Measurements from ENCODE around the gene AGR2.

Gene AGR2

DNA sequence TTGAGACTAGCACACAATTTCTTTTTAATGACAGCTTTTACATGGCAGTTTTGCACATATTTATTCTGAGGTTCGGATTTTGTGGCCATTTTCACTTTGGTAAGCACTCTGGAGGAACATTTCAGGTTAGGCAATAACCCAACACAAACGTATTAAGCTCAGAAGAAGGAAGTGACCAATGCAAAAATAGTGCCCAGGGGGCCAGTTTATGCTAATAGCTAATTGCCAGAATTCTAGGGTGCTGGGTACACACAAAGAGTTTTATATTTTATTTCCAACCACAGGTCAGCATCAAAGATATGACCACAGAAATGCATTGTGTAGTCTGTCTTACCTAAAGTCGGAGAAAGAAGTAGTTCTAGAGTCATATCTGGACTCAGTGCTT is 8.4 kb upstream of the AGR2 start:
- TF ChIP-seq CTCF (IDR thresholded peaks at IDR 0.05; ENCODE audit: low read length) (no peak), EZH2 (IDR thresholded peaks at IDR 0.05; ENCODE audit: borderline replicate concordance, low read length) (no peak)
- Histone ChIP-seq H3K79me2 (ENCODE audit: insufficient read depth, low read length) (no peaks in the 10 kb centered on the region), H2AFZ (ENCODE audit: low read length) (no peak overlapping the region), H3K4me1 (ENCODE audit: insufficient read depth, low read length, severe bottlenecking) (peaks cover 44% of the 10 kb centered on the region), H4K20me1 (ENCODE audit: insufficient read depth, low read length) (no peaks in the 10 kb centered on the region), H3K27me3 (ENCODE audit: insufficient read depth, low read length) (no peaks in the 10 kb centered on the region), H3K9ac (ENCODE audit: low read length) (no peak overlapping the region), H3F3A (ENCODE audit: insufficient read depth, low read length) (no peaks in the 10 kb centered on the region), H3K36me3 (ENCODE audit: insufficient read depth, low read length) (no peaks in the 10 kb centered on the region), H3K4me3 (ENCODE audit: low read depth, low read length, poor library complexity, severe bottlenecking) (no peak overlapping the region), H3K9me3 (ENCODE audit: low read length) (no peaks in the 10 kb centered on the region), H3K27ac (ENCODE audit: low read depth, low read length, poor library complexity, severe bottlenecking) (no peak overlapping the region), H3K9me2 (ENCODE audit: low read depth, low read length) (no peaks in the 10 kb centered on the region), H3K4me2 (ENCODE audit: low read length) (no peak overlapping the region)

- no peaks in the 10 kb centered on the region for H4K20me1 ChIP-seq (ENCODE audit: insufficient read depth, low read length)
Observed at GRCh38 chr7:16812542-16813231, 7.9 kb upstream of the AGR2 start.

DNA sequence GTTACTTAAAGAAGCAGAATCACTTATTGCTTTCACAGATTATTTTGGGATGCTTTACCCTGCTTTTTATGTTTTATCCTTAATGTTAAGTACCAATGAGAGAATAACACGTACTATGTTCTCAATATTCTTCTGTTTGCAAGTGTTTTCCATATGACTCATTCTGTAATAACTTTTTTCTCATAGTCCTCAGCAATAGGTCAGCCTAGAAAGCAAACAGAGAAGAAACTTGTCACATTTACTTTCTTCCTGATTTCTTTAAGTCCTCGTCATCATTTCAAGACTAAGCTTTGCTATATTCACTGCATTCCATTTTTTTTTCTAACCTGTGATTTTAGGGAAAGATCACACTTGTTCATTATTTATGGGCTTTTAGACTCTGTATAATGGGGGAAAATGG is 6.8 kb upstream of the AGR2 start:
- no peaks in the 10 kb centered on the region for H3K79me2 ChIP-seq (ENCODE audit: insufficient read depth, low read length)
- H3K9me2 ChIP-seq (ENCODE audit: low read depth, low read length) = no peaks in the 10 kb centered on the region
- H3K36me3 ChIP-seq (ENCODE audit: insufficient read depth, low read length) = no peaks in the 10 kb centered on the region
- H3K9me3 ChIP-seq (ENCODE audit: low read length) = no peaks in the 10 kb centered on the region
- no peak overlapping the region for H3K4me2 ChIP-seq (ENCODE audit: low read length)
- no peak overlapping the region for H2AFZ ChIP-seq (ENCODE audit: low read length)
- H3F3A ChIP-seq (ENCODE audit: insufficient read depth, low read length) = no peaks in the 10 kb centered on the region
- no peaks in the 10 kb centered on the region for H4K20me1 ChIP-seq (ENCODE audit: insufficient read depth, low read length)
- H3K9ac ChIP-seq (ENCODE audit: low read length) = no peak overlapping the region
- peaks cover 27% of the 10 kb centered on the region for H3K4me1 ChIP-seq (ENCODE audit: insufficient read depth, low read length, severe bottlenecking)
- no peak overlapping the region for H3K27ac ChIP-seq (ENCODE audit: low read depth, low read length, poor library complexity, severe bottlenecking)
- no peak overlapping the region for H3K4me3 ChIP-seq (ENCODE audit: low read depth, low read length, poor library complexity, severe bottlenecking)
- H3K27me3 ChIP-seq (ENCODE audit: insufficient read depth, low read length) = no peaks in the 10 kb centered on the region
- TF ChIP-seq EZH2 (IDR thresholded peaks at IDR 0.05; ENCODE audit: borderline replicate concordance, low read length) = no peak
- TF ChIP-seq CTCF (IDR thresholded peaks at IDR 0.05; ENCODE audit: low read length) = no peak

More at GRCh38 chr7:16812542-16813231, 7.9 kb upstream of the AGR2 start:
- peaks cover 38% of the 10 kb centered on the region for H3K4me1 ChIP-seq (ENCODE audit: insufficient read depth, low read length, severe bottlenecking)
- no peak overlapping the region for H3K4me2 ChIP-seq (ENCODE audit: low read length)
- no peaks in the 10 kb centered on the region for H3K9me3 ChIP-seq (ENCODE audit: low read length)
- H2AFZ ChIP-seq (ENCODE audit: low read length) = no peak overlapping the region
- no peak overlapping the region for H3K4me3 ChIP-seq (ENCODE audit: low read depth, low read length, poor library complexity, severe bottlenecking)
- H3K27me3 ChIP-seq (ENCODE audit: insufficient read depth, low read length) = no peaks in the 10 kb centered on the region
- no peak for TF ChIP-seq CTCF (IDR thresholded peaks at IDR 0.05; ENCODE audit: low read length)
- no peak for TF ChIP-seq EZH2 (IDR thresholded peaks at IDR 0.05; ENCODE audit: borderline replicate concordance, low read length)
- H3K9ac ChIP-seq (ENCODE audit: low read length) = no peak overlapping the region
- H3K79me2 ChIP-seq (ENCODE audit: insufficient read depth, low read length) = no peaks in the 10 kb centered on the region
- no peaks in the 10 kb centered on the region for H3F3A ChIP-seq (ENCODE audit: insufficient read depth, low read length)
- no peak overlapping the region for H3K27ac ChIP-seq (ENCODE audit: low read depth, low read length, poor library complexity, severe bottlenecking)
- H3K9me2 ChIP-seq (ENCODE audit: low read depth, low read length) = no peaks in the 10 kb centered on the region
- H3K36me3 ChIP-seq (ENCODE audit: insufficient read depth, low read length) = no peaks in the 10 kb centered on the region
